Activated T-cell treated with anti-CD3 and anti-CD28 coated beads, Interleukin-2, amount 50 U/mL, for 4 hours (primary cell): ENCODE measurements around the gene C16orf74. TPM values are rescaled to one million over a fixed set of nuclear protein-coding genes. Genes with fewer than 3 reads are reported as not detected.

ENCODE experiments used
- ATAC-seq, 2 donors: fragments of 200-7000 bp; cut with Tn5 transposase; one replicate each; pipeline ENCODE4 v1.10.0; 2021
- DNase-seq: peaks from one replicate; pipeline ENCODE4 v3.0.0-alpha.2; 2020
- H3K27me3 Mint-ChIP-seq: one replicate; pipeline ENCODE4 v1.8.0; 2021; ENCODE audit warnings: low read depth, mixed read lengths
- H3K36me3 Mint-ChIP-seq: one replicate; pipeline ENCODE4 v1.8.0; 2022; ENCODE audit warnings: mixed read lengths; ENCODE audit not compliant: insufficient read depth
- H3K4me1 Mint-ChIP-seq: one replicate; pipeline ENCODE4 v1.8.0; 2021; ENCODE audit warnings: low read depth, mixed read lengths
- H3K4me3 Mint-ChIP-seq: one replicate; pipeline ENCODE4 v1.8.0; 2021; ENCODE audit warnings: mild to moderate bottlenecking, moderate library complexity, mixed read lengths
- H3K9me3 Mint-ChIP-seq: one replicate; pipeline ENCODE4 v1.8.0; 2021; ENCODE audit warnings: mixed read lengths
- total RNA-seq, 3 donors: library from RNA; stranded (reverse); gene quantifications; one replicate each; pipeline ENCODE4 v1.2.1, GENCODE V29; 2021

C16orf74 gene
- total RNA-seq, 3 donors from 2014 or later: 0.24 TPM; not detected in 2

DNA sequence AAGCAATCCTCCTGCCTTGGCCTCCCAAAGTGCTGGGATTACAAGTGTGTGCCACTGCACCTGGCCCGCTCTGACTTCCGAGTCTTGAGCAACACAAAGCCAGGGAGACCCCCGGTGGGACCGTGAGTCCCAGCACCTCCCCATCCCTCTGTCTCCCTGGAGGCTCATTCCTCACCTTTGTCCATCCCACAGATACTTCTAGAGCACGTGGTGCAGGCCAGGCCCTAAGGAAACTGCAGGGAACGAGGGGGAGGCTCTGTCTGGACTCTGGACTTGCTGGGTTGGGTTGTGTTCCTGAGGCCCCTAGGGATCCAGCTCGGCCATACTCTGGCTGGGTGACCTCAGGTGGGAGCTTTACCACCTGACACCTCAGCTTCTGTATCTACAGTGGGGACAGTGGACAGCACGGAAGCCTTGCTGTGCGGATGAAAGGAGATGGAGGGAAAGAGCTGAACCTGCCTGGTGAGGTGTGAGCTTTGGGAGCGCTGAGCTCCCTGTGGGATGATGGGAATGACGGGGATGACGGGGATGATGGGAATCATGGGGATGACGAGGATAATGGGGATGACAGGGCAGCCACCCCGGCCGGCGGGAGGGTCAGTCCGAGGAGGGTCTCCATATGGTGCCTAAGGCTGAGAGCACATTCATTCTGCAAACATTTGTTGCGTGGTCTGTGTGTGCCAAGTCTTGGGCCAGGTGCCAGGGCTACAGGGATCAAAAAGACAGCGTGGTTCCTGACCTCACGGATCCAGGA lies 26.6 kb downstream of the C16orf74 start:
- Mint-ChIP-seq H3K4me3 (no peak overlapping the region), H3K9me3 (no peaks in the 10 kb centered on the region), H3K36me3 (no peaks in the 10 kb centered on the region), H3K4me1 (peaks cover 2% of the 10 kb centered on the region), H3K27me3 (no peaks in the 10 kb centered on the region)
- DNase-seq (no peak), ATAC-seq (no peak)

DNA sequence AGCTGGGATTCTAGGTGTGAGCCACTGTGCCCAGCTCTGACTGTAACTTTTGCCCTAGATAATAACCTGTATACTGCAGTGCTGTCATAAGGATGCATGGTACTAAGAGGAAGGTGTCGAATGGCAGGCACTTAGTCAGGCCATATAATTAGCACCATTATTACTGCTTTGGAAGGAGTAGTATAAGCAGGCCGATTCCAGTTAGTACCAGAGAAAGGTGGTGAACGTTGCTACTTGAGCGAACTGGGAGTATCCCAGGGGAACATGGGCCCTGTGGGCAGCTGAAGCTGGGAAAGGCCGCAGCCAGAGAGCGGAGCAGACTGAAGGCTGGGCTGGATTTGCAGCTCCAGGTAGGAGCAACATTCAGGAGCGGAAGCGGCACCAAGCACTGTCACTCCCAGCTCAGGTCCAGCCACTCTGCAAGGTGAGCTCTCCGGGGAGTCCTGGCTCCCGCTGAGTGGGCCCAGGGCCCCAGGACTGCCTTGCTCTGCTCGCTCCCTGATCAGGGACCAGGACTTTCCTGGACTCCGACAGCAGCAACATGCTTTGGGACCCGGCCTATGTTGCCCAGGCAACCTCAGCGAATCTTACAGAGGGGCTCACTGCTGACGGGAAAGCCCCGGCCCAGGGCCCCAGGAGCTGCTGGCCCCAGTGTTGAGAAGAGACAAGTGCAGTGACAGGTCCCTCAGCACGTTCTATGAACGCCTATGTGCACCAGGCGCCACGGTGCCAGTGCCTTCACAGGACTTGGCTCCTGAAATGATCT lies 28.6 kb downstream of the C16orf74 start:
- H3K4me3 Mint-ChIP-seq: no peak overlapping the region
- H3K27me3 Mint-ChIP-seq: peaks cover 7% of the 10 kb centered on the region
- no peaks in the 10 kb centered on the region for H3K36me3 Mint-ChIP-seq
- ATAC-seq (no peak), DNase-seq (no peak)
- H3K4me1 Mint-ChIP-seq: no peaks in the 10 kb centered on the region
- no peaks in the 10 kb centered on the region for H3K9me3 Mint-ChIP-seq

DNA sequence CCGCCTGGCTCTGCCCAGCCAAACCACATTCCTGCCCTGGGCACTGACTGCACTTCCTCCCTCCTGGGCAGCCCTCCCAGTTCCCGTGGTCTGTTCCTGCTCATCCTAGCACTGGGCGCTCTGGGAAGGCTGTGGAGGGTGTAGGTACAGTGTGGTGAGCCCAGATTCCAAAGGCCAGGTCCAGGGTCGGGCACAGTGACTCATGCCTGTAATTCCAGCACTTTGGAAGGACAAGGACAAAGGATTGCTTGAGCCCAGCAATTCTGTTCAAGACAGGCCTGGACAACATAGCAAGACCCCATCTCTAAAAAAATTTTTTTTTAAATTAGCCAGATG lies 30.6 kb downstream of the C16orf74 start:
- Mint-ChIP-seq H3K27me3 (peaks cover 7% of the 10 kb centered on the region), H3K4me1 (peaks cover 6% of the 10 kb centered on the region), H3K9me3 (no peaks in the 10 kb centered on the region), H3K4me3 (no peak overlapping the region), H3K36me3 (no peaks in the 10 kb centered on the region)
- DNase-seq: no peak
- ATAC-seq: no peak

DNA sequence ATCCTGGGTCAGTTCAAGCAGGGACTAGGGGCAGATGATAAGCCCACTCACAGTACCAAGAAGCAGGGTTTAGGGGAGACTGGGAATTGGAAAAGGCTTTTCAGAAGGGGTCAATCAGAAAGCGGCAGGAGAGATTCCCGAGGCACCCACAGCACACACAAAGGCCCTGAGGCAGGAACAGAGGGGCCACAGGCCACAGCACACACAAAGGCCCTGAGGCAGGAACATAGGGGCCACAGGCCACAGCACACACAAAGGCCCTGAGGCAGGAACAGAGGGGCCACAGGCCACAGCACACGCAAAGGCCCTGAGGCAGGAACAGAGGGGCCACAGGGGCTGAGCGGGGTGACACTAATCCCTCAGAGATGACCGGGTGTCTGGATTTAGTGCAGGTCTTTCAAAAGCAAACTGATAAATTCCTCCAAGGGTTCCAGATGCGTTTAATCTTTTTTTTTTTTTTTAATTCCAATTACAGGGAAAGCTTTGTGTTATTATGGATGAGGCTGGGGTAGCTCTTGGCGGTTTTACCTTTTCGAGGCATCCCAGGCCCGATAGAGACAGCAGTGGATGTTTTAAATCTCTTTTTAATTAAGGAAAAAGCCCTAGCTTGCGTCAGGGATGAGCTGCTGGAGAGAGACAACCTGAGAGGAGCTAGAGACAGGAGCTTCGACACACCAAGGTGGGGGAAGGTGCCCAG lies 31.1 kb downstream of the C16orf74 start:
- Mint-ChIP-seq H3K36me3 (no peaks in the 10 kb centered on the region), H3K27me3 (peaks cover 7% of the 10 kb centered on the region)

DNA sequence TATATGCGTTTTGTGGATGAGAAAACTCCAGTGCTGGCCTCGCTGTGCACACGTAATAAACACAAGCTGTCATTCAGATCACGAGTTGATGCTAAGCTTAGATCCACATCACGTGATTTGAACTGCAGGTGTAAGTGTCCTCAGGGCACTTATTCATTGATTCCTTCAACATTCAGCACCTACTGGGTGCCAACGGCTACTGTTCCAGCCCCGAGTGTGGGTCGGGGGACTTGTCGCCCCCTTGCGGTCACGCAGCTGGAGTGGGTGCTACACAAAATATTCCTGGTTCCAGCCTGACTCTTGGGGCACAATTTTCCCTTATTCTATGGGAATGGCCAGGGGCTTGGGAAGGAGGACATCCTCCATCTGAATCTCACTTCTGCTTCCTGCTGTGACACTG lies 32.2 kb downstream of the C16orf74 start:
- no peak for DNase-seq

More for the DNA sequence above, 31.1 kb downstream of the C16orf74 start:
- no peak overlapping the region for H3K4me3 Mint-ChIP-seq
- ATAC-seq (no peak), DNase-seq (no peak)
- no peaks in the 10 kb centered on the region for H3K9me3 Mint-ChIP-seq
- H3K4me1 Mint-ChIP-seq: peaks cover 7% of the 10 kb centered on the region

DNA sequence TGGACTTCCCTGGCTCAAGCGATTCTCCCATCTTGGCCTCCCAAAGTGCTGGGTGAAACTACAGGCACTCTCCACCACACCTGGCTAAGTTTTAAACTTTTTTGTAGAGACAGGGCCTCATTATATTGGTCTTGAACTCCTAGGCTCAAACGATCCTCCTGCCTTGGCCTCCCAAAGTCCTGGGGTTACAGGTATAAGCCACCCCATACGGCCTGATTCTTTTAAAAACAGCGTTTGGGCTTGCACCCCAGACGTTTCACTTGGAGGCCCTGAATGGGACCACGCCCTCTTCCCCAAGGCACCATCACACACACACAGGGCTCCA lies 32.8 kb downstream of the C16orf74 start:
- DNase-seq (no peak), ATAC-seq (no peak)
- Mint-ChIP-seq H3K27me3 (peaks cover 7% of the 10 kb centered on the region), H3K4me3 (no peak overlapping the region), H3K36me3 (no peaks in the 10 kb centered on the region), H3K9me3 (no peaks in the 10 kb centered on the region), H3K4me1 (peaks cover 7% of the 10 kb centered on the region)

More for the DNA sequence above, 32.2 kb downstream of the C16orf74 start:
- peaks cover 7% of the 10 kb centered on the region for H3K27me3 Mint-ChIP-seq
- H3K4me3 Mint-ChIP-seq: no peak overlapping the region
- no peak for ATAC-seq
- no peaks in the 10 kb centered on the region for H3K36me3 Mint-ChIP-seq
- H3K9me3 Mint-ChIP-seq: no peaks in the 10 kb centered on the region
- peaks cover 7% of the 10 kb centered on the region for H3K4me1 Mint-ChIP-seq

DNA sequence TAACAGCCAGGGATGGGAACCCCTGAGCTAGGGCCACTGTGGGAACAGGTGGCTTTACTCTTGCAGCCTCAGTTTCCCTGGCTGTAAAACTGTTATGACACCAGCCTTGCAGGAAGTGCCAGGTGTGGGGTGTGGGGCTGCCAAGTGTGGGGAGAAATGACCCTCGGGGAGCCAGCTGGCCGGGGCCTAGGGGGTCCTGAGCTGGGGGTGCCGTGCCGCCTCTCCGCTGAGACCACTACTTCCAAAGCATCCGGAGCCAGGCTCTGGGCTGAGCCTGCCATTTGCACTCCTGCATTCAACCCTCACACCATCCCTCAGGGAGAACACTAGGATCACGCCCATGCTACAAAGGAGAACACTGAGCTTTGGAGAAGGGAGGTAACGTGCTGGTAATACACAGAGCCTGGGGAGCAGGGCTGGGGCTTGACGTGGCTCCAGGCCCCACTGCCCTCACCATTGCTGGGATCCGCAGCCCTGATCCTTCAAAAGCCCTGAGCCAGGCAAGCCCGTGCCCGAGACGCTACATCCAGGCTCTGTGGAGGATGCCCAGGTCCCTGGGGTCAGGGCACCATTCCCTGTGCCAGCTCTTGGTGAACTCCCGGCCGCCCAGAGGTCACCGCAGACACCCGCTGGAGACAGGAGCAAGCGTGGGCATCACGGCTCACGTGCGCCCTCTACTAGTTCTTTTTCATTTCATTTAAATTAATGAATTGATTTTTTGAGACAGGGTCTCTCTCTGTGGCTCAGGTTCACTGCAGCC lies 33.3 kb downstream of the C16orf74 start:
- peak; percentile 51 to 65 for ATAC-seq
- Mint-ChIP-seq H3K4me3 (no peak overlapping the region), H3K9me3 (no peaks in the 10 kb centered on the region), H3K4me1 (peaks cover 7% of the 10 kb centered on the region), H3K27me3 (peaks cover 7% of the 10 kb centered on the region), H3K36me3 (no peaks in the 10 kb centered on the region)
- DNase-seq: peak; percentile 44

DNA sequence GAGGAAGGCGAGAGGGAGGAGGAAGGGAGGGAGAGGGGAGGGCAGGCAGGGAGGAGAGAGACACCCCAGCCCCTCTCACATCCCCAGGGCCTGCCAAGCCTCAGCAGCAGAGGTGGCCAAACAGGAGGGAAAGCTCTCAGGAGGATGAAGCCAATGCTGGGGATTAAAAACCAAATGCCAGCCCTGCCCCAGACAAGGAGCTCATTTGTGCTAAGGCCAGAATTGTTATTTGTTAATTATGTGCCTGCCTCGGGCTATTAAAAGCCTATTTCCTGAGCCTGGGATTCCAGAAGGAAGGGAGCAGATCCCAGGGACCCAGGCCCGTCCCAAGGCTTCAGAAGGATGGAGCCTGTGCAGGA lies 34.2 kb downstream of the C16orf74 start:
- Mint-ChIP-seq H3K27me3 (peaks cover 7% of the 10 kb centered on the region), H3K9me3 (peaks cover 3% of the 10 kb centered on the region), H3K36me3 (peaks cover 6% of the 10 kb centered on the region), H3K4me1 (peaks cover 7% of the 10 kb centered on the region), H3K4me3 (no peak overlapping the region)
- no peak for ATAC-seq
- no peak for DNase-seq

DNA sequence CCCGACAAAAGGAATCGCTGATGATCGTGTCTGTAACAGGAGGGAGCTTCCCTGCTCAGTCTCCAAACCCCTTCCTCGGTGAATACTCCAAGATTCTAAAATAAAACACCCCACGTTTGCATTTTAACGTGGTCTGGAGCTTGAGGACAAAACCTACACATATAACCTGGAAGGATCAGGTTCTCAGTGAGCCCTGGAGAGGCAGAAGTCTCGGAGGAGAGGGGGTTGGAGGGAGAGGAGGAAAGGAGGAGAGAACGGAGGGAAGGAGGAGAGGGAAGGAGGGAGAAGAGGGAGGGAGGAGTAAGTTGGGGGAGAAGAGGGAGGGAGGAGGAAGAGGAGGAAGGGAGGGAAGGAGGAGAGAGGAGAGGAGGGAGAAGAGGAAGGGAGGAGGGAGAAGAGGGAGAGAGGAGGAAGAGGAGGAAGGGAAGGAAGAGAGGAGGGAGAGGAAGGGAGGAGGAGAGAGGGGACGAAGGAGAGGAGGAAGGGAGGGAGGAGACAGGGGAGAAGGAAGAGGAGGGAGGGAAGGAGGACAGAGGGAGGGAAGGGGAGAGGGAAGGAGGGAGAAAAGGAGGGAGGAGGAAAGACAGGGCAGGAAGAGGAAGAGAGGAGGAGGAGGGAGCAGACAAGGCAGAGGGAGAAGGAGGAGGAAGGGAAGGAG lies 34.7 kb downstream of the C16orf74 start:
- Mint-ChIP-seq H3K36me3 (peaks cover 6% of the 10 kb centered on the region), H3K9me3 (peaks cover 3% of the 10 kb centered on the region), H3K4me1 (peaks cover 7% of the 10 kb centered on the region), H3K27me3 (peaks cover 7% of the 10 kb centered on the region), H3K4me3 (no peak overlapping the region)
- no peak for DNase-seq
- no peak for ATAC-seq

DNA sequence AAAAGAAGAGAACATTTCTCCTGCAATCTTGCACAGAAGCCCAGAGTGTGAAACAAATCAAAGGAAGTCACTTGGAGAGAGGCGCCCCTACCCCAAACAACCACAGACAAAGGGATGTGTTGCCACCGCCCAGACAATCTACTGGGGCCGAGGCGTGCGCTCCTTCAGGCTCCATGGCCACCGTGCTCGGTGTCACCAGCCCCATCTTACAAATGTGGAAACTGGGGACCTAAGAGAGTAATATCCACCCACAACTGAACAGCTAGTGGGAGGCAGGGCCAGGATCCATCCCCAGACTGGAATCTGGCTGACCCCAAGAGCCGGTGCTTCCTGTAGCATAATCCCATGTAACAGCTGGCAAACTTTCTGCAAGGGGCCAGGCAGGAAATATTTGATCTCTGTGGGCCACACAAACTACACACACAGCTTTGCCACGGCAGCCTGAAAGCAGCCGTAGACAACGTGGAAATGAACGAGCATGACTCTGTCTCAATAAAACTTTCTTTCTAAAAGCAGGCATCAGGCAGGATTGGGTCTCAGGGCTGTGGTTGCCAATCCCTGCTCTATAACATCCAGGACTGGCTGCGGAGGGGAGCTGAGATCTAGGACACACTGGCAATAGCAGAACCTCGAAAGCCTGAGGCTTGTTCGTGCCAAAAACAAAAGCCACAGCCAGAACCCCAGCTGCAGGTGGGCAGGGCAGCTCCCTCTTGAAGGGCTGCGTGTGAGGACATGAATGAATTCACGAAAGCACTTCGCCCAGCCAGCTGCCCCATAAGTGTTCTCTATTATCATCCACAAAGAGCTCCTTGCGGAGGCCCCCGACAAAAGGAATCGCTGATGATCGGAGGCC lies 35.5 kb downstream of the C16orf74 start:
- peaks cover 11% of the 10 kb centered on the region for H3K36me3 Mint-ChIP-seq
- no peak for DNase-seq
- peaks cover 3% of the 10 kb centered on the region for H3K9me3 Mint-ChIP-seq
- peaks cover 7% of the 10 kb centered on the region for H3K27me3 Mint-ChIP-seq
- peaks cover 7% of the 10 kb centered on the region for H3K4me1 Mint-ChIP-seq
- no peak for ATAC-seq
- H3K4me3 Mint-ChIP-seq: peak overlapping the region; percentile 9

DNA sequence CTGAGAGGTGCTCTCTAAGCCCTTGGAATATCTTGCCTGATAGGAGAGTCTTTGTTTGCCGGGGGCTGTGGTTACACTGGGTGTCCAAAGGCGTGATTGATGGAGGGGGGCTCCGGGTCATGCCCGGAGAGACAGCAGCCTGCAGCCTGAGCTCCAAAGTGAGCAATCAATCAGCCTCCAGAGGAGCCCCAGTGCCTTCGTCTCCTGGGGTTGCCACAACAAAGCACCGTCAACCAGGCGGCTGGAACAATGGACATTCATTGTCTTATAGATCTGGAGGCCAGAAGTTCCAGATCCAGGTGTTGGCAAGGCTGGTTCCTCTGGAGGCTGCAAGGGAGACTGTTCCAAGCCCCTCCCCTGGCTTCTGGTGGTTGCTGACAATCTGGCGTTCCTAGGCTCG lies 38.1 kb downstream of the C16orf74 start:
- Mint-ChIP-seq H3K36me3 (peaks cover 11% of the 10 kb centered on the region), H3K27me3 (peaks cover 4% of the 10 kb centered on the region), H3K9me3 (peaks cover 3% of the 10 kb centered on the region), H3K4me3 (no peak overlapping the region), H3K4me1 (peaks cover 7% of the 10 kb centered on the region)
- DNase-seq: no peak
- no peak for ATAC-seq

DNA sequence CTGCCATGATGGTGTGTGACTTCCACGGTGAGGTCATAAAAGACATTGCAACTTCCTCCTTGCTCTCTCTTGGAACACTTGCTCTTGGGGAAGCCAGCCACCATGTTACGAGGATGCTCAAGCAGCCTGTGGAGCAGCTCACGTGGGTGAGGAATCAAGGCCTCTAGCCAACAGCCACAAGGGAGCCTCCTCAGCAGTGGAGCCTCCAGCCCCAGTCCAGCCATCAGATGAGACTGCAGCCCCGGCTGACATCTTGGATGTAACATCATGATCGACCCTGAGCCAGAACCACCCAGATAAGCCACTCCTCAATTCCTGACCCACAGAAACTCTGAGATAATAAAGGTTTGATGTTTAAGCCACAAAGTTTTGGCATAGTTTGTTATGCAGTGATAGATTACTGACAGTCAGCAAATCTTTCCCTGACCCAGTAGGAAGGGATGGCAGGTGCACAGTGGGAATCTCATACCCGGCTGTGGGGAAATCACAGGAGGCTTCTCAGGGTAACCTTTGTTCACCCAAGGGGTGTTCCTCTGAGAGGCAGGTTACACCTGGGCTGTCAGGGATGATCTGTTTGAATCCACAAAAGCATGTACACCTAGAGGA lies 38.8 kb downstream of the C16orf74 start:
- no peak overlapping the region for H3K4me3 Mint-ChIP-seq
- peaks cover 3% of the 10 kb centered on the region for H3K9me3 Mint-ChIP-seq
- DNase-seq (no peak), ATAC-seq (no peak)
- peaks cover 7% of the 10 kb centered on the region for H3K4me1 Mint-ChIP-seq
- no peaks in the 10 kb centered on the region for H3K27me3 Mint-ChIP-seq
- peaks cover 11% of the 10 kb centered on the region for H3K36me3 Mint-ChIP-seq

DNA sequence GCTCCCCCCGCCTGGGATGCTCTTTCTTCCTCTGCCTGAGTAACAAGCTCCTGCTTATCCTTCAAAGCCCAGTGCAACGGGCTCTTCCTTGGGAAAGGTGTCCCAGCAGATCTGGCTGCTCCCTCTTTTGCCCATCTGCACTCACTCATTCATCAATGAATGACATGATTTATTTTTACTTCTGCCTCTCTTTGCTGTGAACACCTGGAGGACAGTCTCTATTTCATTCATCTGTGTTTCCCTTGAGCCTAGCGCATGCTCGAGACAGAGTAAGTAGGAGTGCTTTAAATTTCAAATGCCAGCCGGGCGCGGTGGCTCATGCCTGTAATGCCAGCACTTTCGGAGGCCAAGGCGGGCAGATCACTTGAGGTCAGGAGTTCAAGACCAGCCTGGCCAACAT lies 40.2 kb downstream of the C16orf74 start:
- Mint-ChIP-seq H3K36me3 (peaks cover 11% of the 10 kb centered on the region), H3K4me3 (no peak overlapping the region), H3K27me3 (no peaks in the 10 kb centered on the region), H3K9me3 (peaks cover 3% of the 10 kb centered on the region), H3K4me1 (peaks cover 5% of the 10 kb centered on the region)
- ATAC-seq (no peak), DNase-seq (no peak)
